ENCODE data around the gene NUFIP1. TPM values are rescaled to one million over a fixed set of nuclear protein-coding genes. Genes with fewer than 3 reads are reported as not detected.

Gene NUFIP1
- polyA plus RNA-seq, 1 donor (not counting 4 experiments of a cell fraction or from before 2014, with no cell fraction given): 3.3 TPM

- TF ChIP-seq EZH2 (IDR thresholded peaks at IDR 0.05; ENCODE audit: low read length): no peak
- TF ChIP-seq, protein P1, sequence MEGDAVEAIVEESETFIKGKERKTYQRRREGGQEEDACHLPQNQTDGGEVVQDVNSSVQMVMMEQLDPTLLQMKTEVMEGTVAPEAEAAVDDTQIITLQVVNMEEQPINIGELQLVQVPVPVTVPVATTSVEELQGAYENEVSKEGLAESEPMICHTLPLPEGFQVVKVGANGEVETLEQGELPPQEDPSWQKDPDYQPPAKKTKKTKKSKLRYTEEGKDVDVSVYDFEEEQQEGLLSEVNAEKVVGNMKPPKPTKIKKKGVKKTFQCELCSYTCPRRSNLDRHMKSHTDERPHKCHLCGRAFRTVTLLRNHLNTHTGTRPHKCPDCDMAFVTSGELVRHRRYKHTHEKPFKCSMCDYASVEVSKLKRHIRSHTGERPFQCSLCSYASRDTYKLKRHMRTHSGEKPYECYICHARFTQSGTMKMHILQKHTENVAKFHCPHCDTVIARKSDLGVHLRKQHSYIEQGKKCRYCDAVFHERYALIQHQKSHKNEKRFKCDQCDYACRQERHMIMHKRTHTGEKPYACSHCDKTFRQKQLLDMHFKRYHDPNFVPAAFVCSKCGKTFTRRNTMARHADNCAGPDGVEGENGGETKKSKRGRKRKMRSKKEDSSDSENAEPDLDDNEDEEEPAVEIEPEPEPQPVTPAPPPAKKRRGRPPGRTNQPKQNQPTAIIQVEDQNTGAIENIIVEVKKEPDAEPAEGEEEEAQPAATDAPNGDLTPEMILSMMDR (optimal IDR thresholded peaks at IDR 0.05 in 1 of 3, IDR thresholded peaks at IDR 0.05 in 1 of 3, conservative IDR thresholded peaks at IDR 0.05 in 1 of 3; ENCODE audit: extremely low read depth in 1 of 3, insufficient read depth in 2 of 3, low read length in 3 of 3): no peak
- Histone ChIP-seq H3K4me3 (ENCODE audit: control insufficient read depth in 2 of 3, extremely low read depth in 1 of 3, insufficient read depth in 2 of 3, low read depth in 1 of 3, low read length in 3 of 3) (no peak overlapping the region), H3K4me2 (ENCODE audit: control insufficient read depth, extremely low read depth, insufficient read depth, low read depth, low read length) (no peak overlapping the region), H3K36me3 (ENCODE audit: control insufficient read depth in 2 of 2, extremely low read depth in 1 of 2, insufficient read depth in 2 of 2, low read length in 2 of 2) (peaks cover 10 to 11% of the 10 kb centered on the region in 2 experiments), H3K9ac (ENCODE audit: control insufficient read depth, extremely low read depth, insufficient read depth, low read length) (no peak overlapping the region), H3K27ac (ENCODE audit: control insufficient read depth, insufficient read depth, low read length) (no peak overlapping the region), H3K4me1 (ENCODE audit: control insufficient read depth, extremely low read depth, insufficient read depth, low read length) (no peaks in the 10 kb centered on the region), H3K9me1 (ENCODE audit: control insufficient read depth, extremely low read depth, insufficient read depth, low read length) (no peaks in the 10 kb centered on the region), H3K27me3 (ENCODE audit: control insufficient read depth, extremely low read depth, insufficient read depth, low read length) (no peaks in the 10 kb centered on the region), H3K9me3 (ENCODE audit: control insufficient read depth, low read depth, low read length) (no peaks in the 10 kb centered on the region), H3K79me2 (ENCODE audit: control insufficient read depth, insufficient read depth, low read length) (no peaks in the 10 kb centered on the region), H4K20me1 (ENCODE audit: control insufficient read depth, extremely low read depth, insufficient read depth, low read length) (no peaks in the 10 kb centered on the region), H2AFZ (ENCODE audit: control insufficient read depth, low read length) (no peak overlapping the region)
- DNase-seq (ENCODE audit: low read depth, low spot score) (no peak), FAIRE-seq (no peak)
- dilution Hi-C loops (cut with MboI; ENCODE audit: extremely low pct_ligation_motif_present, low sequenced_read_pairs): no loop called here
Measured at GRCh38 chr13:45004096-45004495, 14.8 kb upstream of the NUFIP1 start.

- peaks cover 8 to 10% of the 10 kb centered on the region in 2 experiments for H3K36me3 ChIP-seq (ENCODE audit: control insufficient read depth in 2 of 2, extremely low read depth in 1 of 2, insufficient read depth in 2 of 2, low read length in 2 of 2)
- DNase-seq (ENCODE audit: low read depth, low spot score) (no peak), FAIRE-seq (no peak)
- dilution Hi-C loops (cut with MboI; ENCODE audit: extremely low pct_ligation_motif_present, low sequenced_read_pairs): no loop called here
- no peak overlapping the region for H3K27ac ChIP-seq (ENCODE audit: control insufficient read depth, insufficient read depth, low read length)
- H4K20me1 ChIP-seq (ENCODE audit: control insufficient read depth, extremely low read depth, insufficient read depth, low read length): no peaks in the 10 kb centered on the region
- no peaks in the 10 kb centered on the region for H3K27me3 ChIP-seq (ENCODE audit: control insufficient read depth, extremely low read depth, insufficient read depth, low read length)
- H3K79me2 ChIP-seq (ENCODE audit: control insufficient read depth, insufficient read depth, low read length): no peaks in the 10 kb centered on the region
- H3K4me1 ChIP-seq (ENCODE audit: control insufficient read depth, extremely low read depth, insufficient read depth, low read length): no peaks in the 10 kb centered on the region
- no peak overlapping the region for H3K4me2 ChIP-seq (ENCODE audit: control insufficient read depth, extremely low read depth, insufficient read depth, low read depth, low read length)
- H2AFZ ChIP-seq (ENCODE audit: control insufficient read depth, low read length): no peak overlapping the region
- H3K9me3 ChIP-seq (ENCODE audit: control insufficient read depth, low read depth, low read length): no peaks in the 10 kb centered on the region
- no peak for TF ChIP-seq EZH2 (IDR thresholded peaks at IDR 0.05; ENCODE audit: low read length)
- TF ChIP-seq, protein P1 (optimal IDR thresholded peaks at IDR 0.05 in 1 of 3, IDR thresholded peaks at IDR 0.05 in 1 of 3, conservative IDR thresholded peaks at IDR 0.05 in 1 of 3; ENCODE audit: extremely low read depth in 1 of 3, insufficient read depth in 2 of 3, low read length in 3 of 3): no peak
- H3K9me1 ChIP-seq (ENCODE audit: control insufficient read depth, extremely low read depth, insufficient read depth, low read length): no peaks in the 10 kb centered on the region
- H3K9ac ChIP-seq (ENCODE audit: control insufficient read depth, extremely low read depth, insufficient read depth, low read length): no peak overlapping the region
- H3K4me3 ChIP-seq (ENCODE audit: control insufficient read depth in 2 of 3, extremely low read depth in 1 of 3, insufficient read depth in 2 of 3, low read depth in 1 of 3, low read length in 3 of 3): no peak overlapping the region
Measured at GRCh38 chr13:45003417-45003816, 14.1 kb upstream of the NUFIP1 start.
